HepG2 (cell line): Measurements from ENCODE around the gene KLHL12. TPM values are rescaled to one million over a fixed set of nuclear protein-coding genes. Genes with fewer than 3 reads are reported as not detected.

Experiments used
- DR1 ChIP-seq: sonication (generic); formaldehyde crosslinking; IDR thresholded peaks from 2 replicates; pipeline ENCODE4 v1.8.0; 2021; ENCODE audit warnings: mild to moderate bottlenecking, missing genetic modification reagents, inconsistent platforms
- GATAD2A ChIP-seq: IDR thresholded peaks from 2 replicates; pipeline ENCODE4 v1.6.1; 2016
- IKZF1 ChIP-seq: fragments of 450-650 bp; IDR thresholded peaks from 2 replicates; pipeline ENCODE4 v1.7.1; 2016
- KDM3A ChIP-seq: IDR thresholded peaks from 2 replicates; pipeline ENCODE4 v1.6.1; 2018; ENCODE audit warnings: low read depth, missing compliant biosample characterization
- MIXL1 ChIP-seq: IDR thresholded peaks from 2 replicates; pipeline ENCODE4 v1.6.1; 2016
- MLLT10 ChIP-seq: sonication (generic); formaldehyde crosslinking; IDR thresholded peaks from 2 replicates; pipeline ENCODE4 v1.4.0; 2020; ENCODE audit warnings: missing genetic modification reagents
- NR1H2 ChIP-seq: sonication (generic); formaldehyde crosslinking; IDR thresholded peaks from 2 replicates; pipeline ENCODE4 v1.8.1; 2022; ENCODE audit warnings: low read depth, missing genetic modification reagents, borderline replicate concordance
- REL ChIP-seq: sonication (generic); formaldehyde crosslinking; conservative IDR thresholded peaks from 2 replicates; pipeline ENCODE4 v1.8.0; 2022; ENCODE audit warnings: mild to moderate bottlenecking, missing genetic modification reagents, moderate library complexity
- TBX3 ChIP-seq: fragments of 450-650 bp; IDR thresholded peaks from 2 replicates; pipeline ENCODE4 v1.6.1; 2017; ENCODE audit warnings: antibody characterized with exemption, mild to moderate bottlenecking, inconsistent platforms, borderline replicate concordance
- ZBTB7A ChIP-seq: sonication (generic); formaldehyde crosslinking; IDR thresholded peaks from 2 replicates; pipeline ENCODE4 v1.8.0; 2022; ENCODE audit warnings: mild to moderate bottlenecking, missing genetic modification reagents
- ZBTB8A ChIP-seq: sonication (generic); formaldehyde crosslinking; IDR thresholded peaks from 2 replicates; pipeline ENCODE4 v1.4.0; 2020; ENCODE audit warnings: mild to moderate bottlenecking, low read depth, missing genetic modification reagents, borderline replicate concordance
- ZNF224 ChIP-seq: sonication (generic); formaldehyde crosslinking; IDR thresholded peaks from 2 replicates; pipeline ENCODE4 v1.5.0; 2020; ENCODE audit warnings: mild to moderate bottlenecking, missing genetic modification reagents
- ZNF251 ChIP-seq: sonication (generic); formaldehyde crosslinking; IDR thresholded peaks from 2 replicates; pipeline ENCODE4 v1.9.0; 2021; ENCODE audit warnings: mild to moderate bottlenecking, missing genetic modification reagents
- ZNF264 ChIP-seq: sonication (generic); formaldehyde crosslinking; IDR thresholded peaks from 2 replicates; pipeline ENCODE4 v1.4.0; 2020; ENCODE audit warnings: missing genetic modification reagents
- ZNF337 ChIP-seq: sonication (generic); formaldehyde crosslinking; IDR thresholded peaks from 2 replicates; pipeline ENCODE4 v1.5.1; 2020; ENCODE audit warnings: missing genetic modification reagents, low read depth, mild to moderate bottlenecking, borderline replicate concordance
- ZNF619 ChIP-seq: sonication (generic); formaldehyde crosslinking; IDR thresholded peaks from 2 replicates; pipeline ENCODE4 v1.4.0; 2020; ENCODE audit warnings: mild to moderate bottlenecking, missing genetic modification reagents
- polyA plus RNA-seq, 8 experiments: library from polyadenylated mRNA; depleted of rRNA in 3 of 8; stranded (reverse) in 7 of 8; unstranded in 1 of 8; fragments of >200 nt; fragmentation: Illumina TruSeq in 4 of 8; extraction: Trizol in 4 of 8; gene quantifications; 2 replicates each; pipeline versions ENCODE4 v1.2.1 to v1.2.3, GENCODE V29; 2011 to 2016; ENCODE audit warnings: low read depth in 4 of 8, missing spikeins in 1 of 8, mixed read lengths in 1 of 8; ENCODE audit not compliant: insufficient read depth in 1 of 8
- total RNA-seq, 5 experiments: library from RNA; depleted of rRNA; stranded (reverse); fragments of >200 nt; fragmentation: Illumina TruSeq; extraction: Trizol; gene quantifications; 2 replicates each; pipeline ENCODE4 v1.2.3, GENCODE V29; 2016; ENCODE audit warnings: low read depth in 1 of 5
- TF ChIP-seq, protein P1 (sequence below): IDR thresholded peaks from 2 replicates; pipeline ENCODE4 v1.6.1; 2016; ENCODE audit warnings: low read depth
- TF ChIP-seq, protein P2 (sequence below): IDR thresholded peaks from 2 replicates; pipeline ENCODE4 v1.6.1; 2012; ENCODE audit warnings: low read length, improper control_type of control experiment
- TF ChIP-seq, protein P3 (sequence below): sonication (generic); formaldehyde crosslinking; IDR thresholded peaks from 2 replicates; pipeline ENCODE4 v1.5.0; 2020; ENCODE audit warnings: missing genetic modification reagents
- TF ChIP-seq, protein P4 (sequence below): sonication (generic); formaldehyde crosslinking; IDR thresholded peaks from 2 replicates; pipeline ENCODE4 v1.8.1; 2023; ENCODE audit warnings: missing genetic modification reagents, inconsistent platforms, borderline replicate concordance
- TF ChIP-seq, protein P5 (sequence below): sonication (generic); formaldehyde crosslinking; IDR thresholded peaks from 2 replicates; pipeline ENCODE4 v1.4.0; 2020; ENCODE audit warnings: missing genetic modification reagents, borderline replicate concordance

KLHL12 gene
- total and polyA plus RNA-seq, 2 of the 13 experiments (the other 11 are each of a cell fraction or from before 2014, with no cell fraction given): 19.2 to 25.2 TPM

DNA sequence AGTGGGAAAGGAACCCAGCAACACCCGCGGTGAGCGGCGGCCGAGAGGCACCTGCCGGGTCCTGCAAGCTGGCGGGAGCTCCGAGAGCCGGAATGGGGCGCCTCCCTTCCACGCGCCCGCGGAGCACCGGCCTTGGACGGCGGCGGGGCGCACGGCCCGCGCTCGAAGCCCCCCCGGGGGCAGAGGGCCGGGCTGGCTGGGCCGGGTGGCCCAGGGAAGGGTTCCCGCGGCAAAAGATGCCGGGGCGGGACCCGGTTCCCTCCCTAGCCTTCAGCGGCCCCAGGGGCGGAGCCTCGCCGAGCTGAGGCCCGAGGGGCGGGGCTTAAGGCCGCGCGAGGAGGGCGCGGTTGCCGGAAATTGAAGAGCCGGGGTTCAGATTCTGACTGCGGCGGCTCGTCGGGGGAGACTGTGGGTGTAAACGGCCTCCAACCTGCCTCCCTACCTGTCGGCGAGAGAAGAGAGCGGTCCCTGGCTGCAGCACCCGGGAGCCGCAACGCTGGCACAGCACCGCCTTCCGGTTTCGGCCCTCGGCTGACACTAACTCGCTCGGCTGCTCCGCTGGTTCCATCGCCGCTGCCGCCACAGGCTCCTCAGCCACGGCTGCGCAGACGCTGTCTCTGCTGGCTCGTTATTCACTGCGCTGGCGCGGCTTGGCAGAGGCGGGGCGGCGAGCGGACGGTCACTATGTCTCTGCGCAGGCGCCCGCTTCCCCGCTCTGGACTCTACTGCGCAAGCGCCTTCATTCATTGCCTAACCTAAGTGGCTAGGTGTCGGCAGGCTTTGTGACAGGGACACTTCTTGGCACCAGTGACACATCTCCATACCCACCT is 38.3 kb downstream of the KLHL12 start, which contains the start of gene RABIF (continued):
- TF ChIP-seq ZNF337 (CRISPR knock-in tag): no peak
- peak; percentile 98 for TF ChIP-seq ZNF264 (CRISPR knock-in tag)
- 0 out of 2 replicates have a peak, but pooled peaks have one; percentile 52 for TF ChIP-seq ZNF619 (CRISPR knock-in tag)
- no peak for TF ChIP-seq MLLT10
- peak; percentile 68; the same call in 1 of the 2 replicates for TF ChIP-seq KDM3A (CRISPR knock-in tag)
- TF ChIP-seq TBX3: peak; percentile 68; the same call in 1 of the 2 replicates
- TF ChIP-seq MIXL1 (CRISPR knock-in tag): no peak
- TF ChIP-seq ZBTB8A (CRISPR knock-in tag): no peak
- TF ChIP-seq, protein P1, sequence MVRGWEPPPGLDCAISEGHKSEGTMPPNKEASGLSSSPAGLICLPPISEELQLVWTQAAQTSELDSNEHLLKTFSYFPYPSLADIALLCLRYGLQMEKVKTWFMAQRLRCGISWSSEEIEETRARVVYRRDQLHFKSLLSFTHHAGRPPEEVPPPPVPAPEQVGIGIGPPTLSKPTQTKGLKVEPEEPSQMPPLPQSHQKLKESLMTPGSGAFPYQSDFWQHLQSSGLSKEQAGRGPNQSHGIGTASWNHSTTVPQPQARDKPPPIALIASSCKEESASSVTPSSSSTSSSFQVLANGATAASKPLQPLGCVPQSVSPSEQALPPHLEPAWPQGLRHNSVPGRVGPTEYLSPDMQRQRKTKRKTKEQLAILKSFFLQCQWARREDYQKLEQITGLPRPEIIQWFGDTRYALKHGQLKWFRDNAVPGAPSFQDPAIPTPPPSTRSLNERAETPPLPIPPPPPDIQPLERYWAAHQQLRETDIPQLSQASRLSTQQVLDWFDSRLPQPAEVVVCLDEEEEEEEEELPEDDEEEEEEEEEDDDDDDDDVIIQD (CRISPR knock-in tag): no peak
- TF ChIP-seq, protein P2, sequence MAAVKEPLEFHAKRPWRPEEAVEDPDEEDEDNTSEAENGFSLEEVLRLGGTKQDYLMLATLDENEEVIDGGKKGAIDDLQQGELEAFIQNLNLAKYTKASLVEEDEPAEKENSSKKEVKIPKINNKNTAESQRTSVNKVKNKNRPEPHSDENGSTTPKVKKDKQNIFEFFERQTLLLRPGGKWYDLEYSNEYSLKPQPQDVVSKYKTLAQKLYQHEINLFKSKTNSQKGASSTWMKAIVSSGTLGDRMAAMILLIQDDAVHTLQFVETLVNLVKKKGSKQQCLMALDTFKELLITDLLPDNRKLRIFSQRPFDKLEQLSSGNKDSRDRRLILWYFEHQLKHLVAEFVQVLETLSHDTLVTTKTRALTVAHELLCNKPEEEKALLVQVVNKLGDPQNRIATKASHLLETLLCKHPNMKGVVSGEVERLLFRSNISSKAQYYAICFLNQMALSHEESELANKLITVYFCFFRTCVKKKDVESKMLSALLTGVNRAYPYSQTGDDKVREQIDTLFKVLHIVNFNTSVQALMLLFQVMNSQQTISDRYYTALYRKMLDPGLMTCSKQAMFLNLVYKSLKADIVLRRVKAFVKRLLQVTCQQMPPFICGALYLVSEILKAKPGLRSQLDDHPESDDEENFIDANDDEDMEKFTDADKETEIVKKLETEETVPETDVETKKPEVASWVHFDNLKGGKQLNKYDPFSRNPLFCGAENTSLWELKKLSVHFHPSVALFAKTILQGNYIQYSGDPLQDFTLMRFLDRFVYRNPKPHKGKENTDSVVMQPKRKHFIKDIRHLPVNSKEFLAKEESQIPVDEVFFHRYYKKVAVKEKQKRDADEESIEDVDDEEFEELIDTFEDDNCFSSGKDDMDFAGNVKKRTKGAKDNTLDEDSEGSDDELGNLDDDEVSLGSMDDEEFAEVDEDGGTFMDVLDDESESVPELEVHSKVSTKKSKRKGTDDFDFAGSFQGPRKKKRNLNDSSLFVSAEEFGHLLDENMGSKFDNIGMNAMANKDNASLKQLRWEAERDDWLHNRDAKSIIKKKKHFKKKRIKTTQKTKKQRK: no peak
- TF ChIP-seq ZNF224 (CRISPR knock-in tag): peak; percentile 54; the same call in 1 of the 2 replicates
- TF ChIP-seq, protein P3, sequence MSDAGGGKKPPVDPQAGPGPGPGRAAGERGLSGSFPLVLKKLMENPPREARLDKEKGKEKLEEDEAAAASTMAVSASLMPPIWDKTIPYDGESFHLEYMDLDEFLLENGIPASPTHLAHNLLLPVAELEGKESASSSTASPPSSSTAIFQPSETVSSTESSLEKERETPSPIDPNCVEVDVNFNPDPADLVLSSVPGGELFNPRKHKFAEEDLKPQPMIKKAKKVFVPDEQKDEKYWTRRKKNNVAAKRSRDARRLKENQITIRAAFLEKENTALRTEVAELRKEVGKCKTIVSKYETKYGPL (CRISPR knock-in tag): no peak
- TF ChIP-seq, protein P4, sequence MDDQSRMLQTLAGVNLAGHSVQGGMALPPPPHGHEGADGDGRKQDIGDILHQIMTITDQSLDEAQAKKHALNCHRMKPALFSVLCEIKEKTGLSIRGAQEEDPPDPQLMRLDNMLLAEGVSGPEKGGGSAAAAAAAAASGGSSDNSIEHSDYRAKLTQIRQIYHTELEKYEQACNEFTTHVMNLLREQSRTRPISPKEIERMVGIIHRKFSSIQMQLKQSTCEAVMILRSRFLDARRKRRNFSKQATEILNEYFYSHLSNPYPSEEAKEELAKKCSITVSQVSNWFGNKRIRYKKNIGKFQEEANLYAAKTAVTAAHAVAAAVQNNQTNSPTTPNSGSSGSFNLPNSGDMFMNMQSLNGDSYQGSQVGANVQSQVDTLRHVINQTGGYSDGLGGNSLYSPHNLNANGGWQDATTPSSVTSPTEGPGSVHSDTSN (CRISPR knock-in tag): no peak
- TF ChIP-seq GATAD2A (CRISPR knock-in tag): peak; percentile 14; the same call in 1 of the 2 replicates
- TF ChIP-seq DR1 (CRISPR knock-in tag): no peak
- TF ChIP-seq NR1H2 (CRISPR knock-in tag): no peak
- peak; percentile 20; the same call in 1 of the 2 replicates for TF ChIP-seq ZBTB7A (CRISPR knock-in tag)
- no peak for TF ChIP-seq ZNF251 (CRISPR knock-in tag)
- TF ChIP-seq, protein P5, sequence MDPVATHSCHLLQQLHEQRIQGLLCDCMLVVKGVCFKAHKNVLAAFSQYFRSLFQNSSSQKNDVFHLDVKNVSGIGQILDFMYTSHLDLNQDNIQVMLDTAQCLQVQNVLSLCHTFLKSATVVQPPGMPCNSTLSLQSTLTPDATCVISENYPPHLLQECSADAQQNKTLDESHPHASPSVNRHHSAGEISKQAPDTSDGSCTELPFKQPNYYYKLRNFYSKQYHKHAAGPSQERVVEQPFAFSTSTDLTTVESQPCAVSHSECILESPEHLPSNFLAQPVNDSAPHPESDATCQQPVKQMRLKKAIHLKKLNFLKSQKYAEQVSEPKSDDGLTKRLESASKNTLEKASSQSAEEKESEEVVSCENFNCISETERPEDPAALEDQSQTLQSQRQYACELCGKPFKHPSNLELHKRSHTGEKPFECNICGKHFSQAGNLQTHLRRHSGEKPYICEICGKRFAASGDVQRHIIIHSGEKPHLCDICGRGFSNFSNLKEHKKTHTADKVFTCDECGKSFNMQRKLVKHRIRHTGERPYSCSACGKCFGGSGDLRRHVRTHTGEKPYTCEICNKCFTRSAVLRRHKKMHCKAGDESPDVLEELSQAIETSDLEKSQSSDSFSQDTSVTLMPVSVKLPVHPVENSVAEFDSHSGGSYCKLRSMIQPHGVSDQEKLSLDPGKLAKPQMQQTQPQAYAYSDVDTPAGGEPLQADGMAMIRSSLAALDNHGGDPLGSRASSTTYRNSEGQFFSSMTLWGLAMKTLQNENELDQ (CRISPR knock-in tag): no peak
- no peak for TF ChIP-seq IKZF1
- no peak for TF ChIP-seq REL (CRISPR knock-in tag)
